LNCaP clone FGC (cell line): ENCODE results near the gene ITGA2B.

Experiments
- DNase-seq: peaks from one replicate; pipeline ENCODE4 v3.0.0-alpha.2; 2011; ENCODE audit warnings: low read depth
- H3K4me3 ChIP-seq: 2 replicates; pipeline ENCODE4 v1.5.1; 2011; ENCODE audit warnings: mild to moderate bottlenecking, low read depth, low read length, control low read depth
- CTCF ChIP-seq: IDR thresholded peaks from 2 replicates; pipeline ENCODE4 v1.5.1; 2012; ENCODE audit warnings: mild to moderate bottlenecking; ENCODE audit not compliant: control insufficient read depth, insufficient read depth; ENCODE audit errors: extremely low read depth

Gene ITGA2B

GRCh38 chr17:44417553-44417952 is 28.1 kb upstream of the ITGA2B start:
- DNase-seq: no peak
- TF ChIP-seq CTCF: no peak
- H3K4me3 ChIP-seq: no peak overlapping the region

GRCh38 chr17:44416558-44417289 is 27.3 kb upstream of the ITGA2B start:
- TF ChIP-seq CTCF: no peak
- no peak for DNase-seq
- H3K4me3 ChIP-seq: no peak overlapping the region

GRCh38 chr17:44414394-44415155 is 25.1 kb upstream of the ITGA2B start:
- no peak for DNase-seq
- no peak overlapping the region for H3K4me3 ChIP-seq
- TF ChIP-seq CTCF: no peak

- DNase-seq: no peak
- H3K4me3 ChIP-seq: no peak overlapping the region
- TF ChIP-seq CTCF: no peak
Observed at GRCh38 chr17:44409309-44410028, 20.0 kb upstream of the ITGA2B start.

GRCh38 chr17:44408786-44409185 is 19.3 kb upstream of the ITGA2B start:
- no peak for DNase-seq
- no peak overlapping the region for H3K4me3 ChIP-seq
- TF ChIP-seq CTCF: no peak

- no peak for DNase-seq
- no peak overlapping the region for H3K4me3 ChIP-seq
- TF ChIP-seq CTCF: no peak
Observed at GRCh38 chr17:44402564-44403172, 13.2 kb upstream of the ITGA2B start.
